Gastroesophageal sphincter (tissue), 4 donors: Measurements from ENCODE around the gene FOXS1. TPM values are rescaled to one million over a fixed set of nuclear protein-coding genes. Genes with fewer than 3 reads are reported as not detected.

Experiments used
- ATAC-seq: fragments of 150-250 bp; one replicate; pipeline ENCODE4 v1.9.1; 2016; ENCODE audit warnings: mild to moderate bottlenecking, moderate library complexity
- H3K27ac ChIP-seq, 4 donors: fragments of 200-600 bp; sonication (generic) in 3 of 4; 1 replicate in 3 of 4; 2 replicates in 1 of 4; pipeline ENCODE4 v1.5.1; 2016 to 2019
- H3K27me3 ChIP-seq: fragments of 200-600 bp; sonication (generic); one replicate; pipeline ENCODE4 v1.5.1; 2019
- H3K36me3 ChIP-seq, 2 donors: fragments of 200-600 bp; sonication (generic); one replicate each; pipeline ENCODE4 v1.5.1; 2019; ENCODE audit warnings: control low read depth in 1 of 2
- H3K4me1 ChIP-seq, 3 donors: fragments of 200-600 bp; sonication (generic); 1 replicate in 2 of 3; 2 replicates in 1 of 3; pipeline ENCODE4 v1.5.1; 2016 to 2019; ENCODE audit warnings: control low read depth in 2 of 3
- H3K4me3 ChIP-seq, 2 donors: fragments of 200-600 bp; sonication (generic); one replicate each; pipeline ENCODE4 v1.5.1; 2019; ENCODE audit warnings: mild to moderate bottlenecking in 1 of 2, moderate library complexity in 1 of 2
- H3K9me3 ChIP-seq, 3 donors: fragments of 200-600 bp; sonication (generic); one replicate each; pipeline ENCODE4 v1.5.1; 2017 to 2019; ENCODE audit warnings: control low read depth in 2 of 3
- CTCF ChIP-seq, 4 experiments: fragments of 200-600 bp in 2 of 4; fragments of 450-650 bp in 2 of 4; sonication (generic) in 1 of 4; IDR thresholded peaks; one replicate each; pipeline ENCODE4 v1.5.1; 2017 to 2019; ENCODE audit warnings: antibody characterized with exemption in 4 of 4, mild to moderate bottlenecking in 2 of 4, moderate library complexity in 2 of 4
- EP300 ChIP-seq: sonication (generic); formaldehyde crosslinking; IDR thresholded peaks from one replicate; pipeline ENCODE4 v1.6.1; 2017; ENCODE audit warnings: antibody characterized with exemption, mild to moderate bottlenecking
- POLR2A ChIP-seq, 2 donors: fragments of 450-650 bp; IDR thresholded peaks; one replicate each; pipeline ENCODE4 v1.6.1; 2017; ENCODE audit warnings: antibody characterized with exemption in 2 of 2, mild to moderate bottlenecking in 2 of 2, moderate library complexity in 1 of 2
- POLR2AphosphoS5 ChIP-seq: sonication (generic); formaldehyde crosslinking; IDR thresholded peaks from one replicate; pipeline ENCODE4 v1.6.1; 2017; ENCODE audit warnings: antibody characterized with exemption
- WGBS, 2 donors: methylation state at CpG; one replicate each; pipeline ENCODE4 v1.1.5; 2018; ENCODE audit warnings: low coverage in 1 of 2; 5-methylcytosine and 5-hydroxymethylcytosine counted together
- total RNA-seq, 4 donors: library from RNA; depleted of rRNA; stranded (reverse); fragments of >200 nt; gene quantifications; one replicate each; pipeline ENCODE4 v1.1.0, GENCODE V29; 2016

Gene FOXS1
- total RNA-seq, 4 donors from 2014 or later: 0.62 to 3.9 (median 2.3) TPM; not detected in 1

DNA sequence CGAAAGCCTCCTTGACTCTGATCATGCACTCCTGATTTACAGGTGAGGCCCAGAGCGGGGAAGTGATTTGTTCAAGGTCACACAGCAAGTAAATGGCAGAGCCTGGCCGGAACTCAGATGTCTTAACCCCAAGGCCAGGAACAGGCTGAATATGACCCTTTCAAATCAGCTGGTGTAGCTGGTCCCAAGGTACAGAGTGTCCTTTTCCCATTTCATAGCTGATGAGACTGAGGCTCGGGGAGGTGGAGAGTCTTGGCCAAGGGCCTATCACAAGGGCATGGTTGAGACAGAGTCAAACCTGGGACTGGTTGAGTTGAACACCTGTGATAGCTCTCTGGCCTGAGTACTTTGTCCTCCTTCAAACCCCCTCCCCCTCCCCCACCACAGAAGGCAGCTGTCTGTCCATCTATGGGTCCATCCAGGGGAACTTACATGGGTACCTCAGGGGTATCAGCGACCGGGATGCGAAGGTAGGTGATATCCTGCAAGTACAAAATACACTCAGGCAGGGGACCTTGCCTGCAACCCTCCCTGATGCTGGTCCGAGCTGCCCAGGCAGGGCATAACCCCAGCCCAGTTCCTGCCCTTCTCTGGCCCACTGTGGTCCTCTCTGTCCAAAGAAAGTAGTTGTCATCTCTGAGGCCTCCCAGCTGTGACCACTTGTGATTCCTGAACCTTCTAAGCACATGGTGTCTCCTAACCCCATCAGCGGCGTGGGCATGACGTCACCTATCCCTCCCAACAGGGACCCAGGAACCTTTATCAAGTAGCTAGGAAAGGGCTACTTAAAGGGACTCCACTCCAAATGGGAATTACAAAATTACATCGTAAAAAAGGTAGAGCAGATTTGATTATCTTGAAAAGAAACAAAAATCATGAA is 19.4 kb upstream of the FOXS1 start:
- 70 to 98% methylated on average over 2 to 4 of the region's 12 CpGs for WGBS, 2 donors
- no peak overlapping the region for H3K4me3 ChIP-seq
- TF ChIP-seq POLR2AphosphoS5 (no peak), CTCF (IDR thresholded peaks at IDR 0.05) (no peak), POLR2A (IDR thresholded peaks at IDR 0.05) (no peak), EP300 (no peak)
- no peak for ATAC-seq
- no peak overlapping the region for H3K27ac ChIP-seq
- no peaks in the 10 kb centered on the region for H3K36me3 ChIP-seq
- peaks cover 0 to 32% (median 19%) of the 10 kb centered on the region in 3 donors for H3K4me1 ChIP-seq
- peaks cover 9% of the 10 kb centered on the region for H3K27me3 ChIP-seq
- no peaks in the 10 kb centered on the region for H3K9me3 ChIP-seq

- peaks cover 10% of the 10 kb centered on the region for H3K27me3 ChIP-seq
- H3K9me3 ChIP-seq: no peaks in the 10 kb centered on the region
- no peak overlapping the region for H3K4me3 ChIP-seq
- no peak for ATAC-seq
- no peaks in the 10 kb centered on the region for H3K36me3 ChIP-seq
- 95% methylated on average over 3 to 4 of the region's 9 CpGs for WGBS, 2 donors
- H3K27ac ChIP-seq: no peak overlapping the region
- TF ChIP-seq CTCF (IDR thresholded peaks at IDR 0.05): no peak
- no peak for TF ChIP-seq POLR2A (IDR thresholded peaks at IDR 0.05)
- no peak for TF ChIP-seq EP300
- TF ChIP-seq POLR2AphosphoS5: no peak
- H3K4me1 ChIP-seq: peaks cover 0 to 25% (median 13%) of the 10 kb centered on the region in 3 donors
These were observed 18.1 kb upstream of the FOXS1 start for GRCh38 chr20:31863296-31864085.

GRCh38 chr20:31862506-31862905 is 17.1 kb upstream of the FOXS1 start:
- Histone ChIP-seq H3K4me1 (peaks cover 0 to 25% (median 13%) of the 10 kb centered on the region in 3 donors), H3K27me3 (peaks cover 19% of the 10 kb centered on the region), H3K4me3 (no peak overlapping the region), H3K9me3 (no peaks in the 10 kb centered on the region), H3K36me3 (no peaks in the 10 kb centered on the region), H3K27ac (no peak overlapping the region)
- ATAC-seq: no peak
- TF ChIP-seq EP300: no peak
- TF ChIP-seq POLR2AphosphoS5: no peak
- TF ChIP-seq POLR2A (IDR thresholded peaks at IDR 0.05): no peak
- TF ChIP-seq CTCF (IDR thresholded peaks at IDR 0.05): no peak
- 63 to 91% methylated on average over 1 to 6 of the region's 8 CpGs for WGBS, 2 donors

DNA sequence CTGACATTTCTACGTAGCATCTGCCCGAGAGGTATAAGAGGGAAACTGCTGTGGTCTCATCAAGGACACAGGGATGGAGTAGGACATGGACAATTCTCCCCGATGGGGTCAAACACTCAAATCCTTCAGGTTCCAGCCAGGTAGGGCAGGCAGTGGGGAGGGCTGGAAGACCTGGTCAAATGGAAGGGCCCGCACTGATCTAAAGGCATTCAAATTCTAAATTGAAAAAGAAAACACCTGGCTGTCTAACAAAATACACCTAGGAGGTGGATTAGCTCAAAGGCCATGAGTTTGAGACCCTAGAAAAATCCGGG is 16.7 kb upstream of the FOXS1 start:
- no peak for TF ChIP-seq POLR2A (IDR thresholded peaks at IDR 0.05)
- no peak for TF ChIP-seq EP300
- no peak for TF ChIP-seq POLR2AphosphoS5
- TF ChIP-seq CTCF (IDR thresholded peaks at IDR 0.05): no peak
- H3K4me3 ChIP-seq: no peak overlapping the region

More for the DNA sequence above, 16.7 kb upstream of the FOXS1 start:
- Histone ChIP-seq H3K9me3 (no peaks in the 10 kb centered on the region), H3K36me3 (no peaks in the 10 kb centered on the region), H3K4me1 (peaks cover 0 to 25% (median 13%) of the 10 kb centered on the region in 3 donors), H3K27me3 (peaks cover 23% of the 10 kb centered on the region), H3K27ac (no peak overlapping the region)
- ATAC-seq: no peak
- 75 to 83% methylated on average over 2 to 3 of the region's 5 CpGs for WGBS, 2 donors
